GM12892 (cell line): Measurements from ENCODE around the gene CDH11.

Source experiments
- POLR2A ChIP-seq: IDR thresholded peaks from 2 replicates; pipeline ENCODE4 v1.6.1; 2011; ENCODE audit warnings: low read depth, low read length, control low read depth
- POLR2AphosphoS5 ChIP-seq: IDR thresholded peaks from 2 replicates; pipeline ENCODE4 v1.6.1; 2011; ENCODE audit warnings: low read depth, low read length, control low read depth
- TAF1 ChIP-seq: IDR thresholded peaks from 2 replicates; pipeline ENCODE4 v1.6.1; 2011; ENCODE audit warnings: low read depth, mild to moderate bottlenecking, control low read depth, low read length, borderline replicate concordance

DNA sequence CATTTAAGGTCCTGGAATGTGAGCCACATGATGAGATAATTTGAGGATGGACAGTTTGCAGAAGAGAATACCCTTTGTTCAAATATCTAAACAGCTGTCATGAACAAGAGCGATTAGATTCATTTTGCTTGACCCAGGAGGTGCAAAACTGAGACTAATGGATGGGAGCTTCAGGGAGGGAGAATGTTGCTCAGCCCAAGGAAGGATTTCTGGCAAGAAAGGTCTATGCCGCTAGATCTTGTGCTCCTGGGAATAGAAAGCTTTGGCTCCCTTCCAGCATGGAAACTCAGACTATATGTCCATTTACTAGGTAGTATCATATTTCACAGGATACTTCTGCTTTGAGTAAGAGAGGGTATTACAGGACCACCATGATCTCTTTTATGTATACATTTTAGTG is 14.8 kb upstream of the CDH11 start:
- TF ChIP-seq POLR2A (no peak), TAF1 (no peak), POLR2AphosphoS5 (no peak)
